Right kidney (tissue), 1 donor: ENCODE results near the gene RCE1.

ENCODE experiments used
- DNase-seq: peaks from one replicate; pipeline ENCODE4 v3.0.0-alpha.2; 2016

The RCE1 gene

DNA sequence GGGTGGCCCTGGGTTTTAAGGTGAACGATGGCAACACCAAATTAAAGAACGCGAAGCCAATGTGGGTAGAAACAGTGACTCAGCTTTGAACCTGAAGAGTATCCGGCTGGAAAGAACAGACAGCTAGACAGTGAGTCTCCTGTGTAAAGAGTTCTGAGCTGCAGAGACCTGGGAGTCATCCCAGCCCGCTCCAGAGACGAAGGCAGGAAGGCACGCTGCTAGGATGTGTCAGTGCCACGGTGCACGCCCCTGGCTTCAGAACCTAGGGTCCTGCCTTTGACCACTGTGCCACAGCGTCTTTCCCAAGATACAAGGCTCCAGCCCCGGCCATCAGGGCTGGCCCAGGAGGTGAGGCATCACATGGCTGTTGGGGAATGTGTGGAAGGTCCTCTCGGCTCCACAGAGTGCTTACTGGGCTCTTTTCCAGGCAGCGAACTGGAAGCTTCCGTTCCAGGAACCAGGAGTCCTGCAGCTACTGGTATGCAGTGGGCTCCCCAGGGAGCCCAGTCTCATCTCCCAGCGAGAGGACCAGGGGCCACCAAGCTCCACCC is 43.5 kb downstream of the RCE1 start:
- DNase-seq: no peak

DNA sequence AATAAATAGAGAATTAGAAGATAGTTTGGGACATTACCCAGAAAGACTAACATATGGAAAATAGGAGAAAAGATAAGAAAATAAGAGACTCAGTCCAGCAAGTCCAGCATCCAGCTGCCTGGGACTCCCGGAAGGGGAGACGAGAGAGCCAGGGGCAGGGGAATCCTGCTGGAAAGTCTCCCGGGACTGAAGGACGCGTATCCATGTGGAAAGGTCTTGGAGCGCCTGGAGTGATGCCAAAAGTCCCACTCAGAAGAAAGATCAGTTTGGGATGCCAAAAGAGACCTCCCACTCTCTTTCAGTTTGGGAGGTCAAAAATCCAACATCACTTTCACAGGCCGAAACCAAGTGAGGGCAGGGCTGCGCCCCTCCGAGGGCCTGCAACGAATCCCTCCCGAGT is 44.3 kb downstream of the RCE1 start:
- DNase-seq: no peak

DNA sequence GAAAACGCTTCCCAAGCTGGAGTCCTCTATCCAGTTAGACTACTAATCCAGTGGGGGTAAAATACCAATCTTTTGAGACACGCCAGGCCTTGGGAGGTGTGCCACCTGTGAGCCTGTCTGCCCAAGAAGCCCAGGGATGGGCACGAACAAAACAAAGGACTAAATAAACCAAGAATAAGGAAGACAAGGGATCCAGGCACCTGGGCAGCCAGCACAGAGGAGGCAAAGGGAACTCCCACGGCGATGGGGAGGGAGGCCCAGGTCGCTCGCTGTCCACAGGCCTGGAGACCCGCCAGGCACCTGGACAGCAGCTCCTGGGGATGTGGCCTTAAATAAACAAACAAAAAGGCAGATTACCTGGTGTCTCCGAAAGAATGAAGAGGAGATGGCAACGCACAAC is 45.0 kb downstream of the RCE1 start:
- no peak for DNase-seq

- DNase-seq: peak; percentile 44
These were observed 46.7 kb downstream of the RCE1 start for GRCh38 chr11:66889960-66890359.

- DNase-seq: no peak
These were observed 48.8 kb downstream of the RCE1 start for GRCh38 chr11:66891851-66892660.

DNA sequence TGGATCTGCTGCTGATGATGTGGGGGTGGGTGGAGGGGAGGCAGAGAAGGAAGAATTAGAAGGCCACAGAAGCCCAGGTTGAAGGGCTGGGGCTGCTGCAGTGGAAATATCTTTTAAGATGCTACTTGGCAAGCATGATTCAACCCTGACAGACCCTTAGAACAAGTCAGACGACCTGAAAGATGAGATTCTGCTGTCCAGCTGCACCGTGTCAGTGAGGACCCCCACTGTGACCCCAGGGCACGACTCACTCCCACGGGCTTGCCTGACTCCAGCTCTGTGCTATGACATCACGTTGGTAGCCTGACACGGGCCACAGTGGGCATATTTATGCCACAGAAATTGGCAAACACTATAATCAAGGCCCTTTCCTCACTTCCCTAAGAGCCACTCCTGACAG is 49.7 kb downstream of the RCE1 start:
- DNase-seq: no peak

DNA sequence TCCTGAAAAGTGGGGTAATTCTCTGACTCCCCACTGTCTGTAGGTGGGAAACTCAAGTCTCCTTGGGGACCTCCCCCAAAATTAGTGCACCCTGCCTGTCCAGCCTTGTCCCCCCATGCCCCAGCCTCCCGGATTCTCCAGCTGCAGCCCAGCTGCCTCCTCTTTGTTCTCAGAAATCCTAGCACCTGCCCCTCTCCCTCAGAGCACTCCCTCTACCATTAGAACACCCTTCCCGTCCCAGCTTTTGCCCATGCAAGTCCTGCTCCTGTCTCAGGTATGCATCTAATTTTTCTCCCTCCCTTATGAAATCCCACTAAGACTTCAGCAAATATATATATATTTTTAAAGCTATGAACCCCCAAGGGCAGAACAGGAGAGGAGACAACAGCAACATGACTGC is 50.9 kb downstream of the RCE1 start:
- DNase-seq: no peak
